ENCODE results near the gene ZNF784.
"Not testable (repeated sequence)": the region's sequence is repeated elsewhere in the genome, so short reads cannot be mapped to it uniquely, and the experiment has no call there.

ZNF784 gene

GRCh38 chr19:55579766-55580621 is 44.4 kb downstream of the ZNF784 start:
- no peak for TF ChIP-seq CTCF (IDR thresholded peaks at IDR 0.05)
- peak overlapping the region; percentile 93 to 95 for H3K27ac ChIP-seq
- H3K4me3 ChIP-seq: peak overlapping the region; percentile 91
- no peak for DNase-seq (ENCODE audit: low spot score)

- Histone ChIP-seq H3K4me3 (peak overlapping the region; percentile 91), H3K27ac (no peak overlapping the region)
- TF ChIP-seq CTCF (IDR thresholded peaks at IDR 0.05): no peak
- no peak for DNase-seq (ENCODE audit: low spot score)
Measured at GRCh38 chr19:55578761-55579747, 45.3 kb downstream of the ZNF784 start.

GRCh38 chr19:55578031-55578760 is 46.2 kb downstream of the ZNF784 start:
- Histone ChIP-seq H3K4me3 (no peak overlapping the region), H3K27ac (no peak overlapping the region)
- no peak for DNase-seq (ENCODE audit: low spot score)
- no peak for TF ChIP-seq CTCF (IDR thresholded peaks at IDR 0.05)

- Histone ChIP-seq H3K4me3 (no peak overlapping the region), H3K27ac (no peak overlapping the region)
- DNase-seq (ENCODE audit: low spot score): no peak
- TF ChIP-seq CTCF (IDR thresholded peaks at IDR 0.05): no peak
Measured at GRCh38 chr19:55576746-55577145, 47.6 kb downstream of the ZNF784 start.

GRCh38 chr19:55573929-55574328 is 50.4 kb downstream of the ZNF784 start:
- not testable (repeated sequence) for H3K4me3 ChIP-seq; DNase-seq (ENCODE audit: low spot score); H3K27ac ChIP-seq

Data from coronary artery (tissue), 2 donors.